Stimulated activated CD4-positive, alpha-beta T cell treated with anti-CD3 and anti-CD28 coated beads, Interleukin-12 subunit alpha, Interleukin-12 subunit beta, amount 100 ng/mL, for 24 hours (primary cell): ENCODE results near the gene TSTD1.
A peak's percentile ranks its signal among the peaks of the same experiment; 100 is the strongest.
"Not testable (repeated sequence)": the region's sequence is repeated elsewhere in the genome, so short reads cannot be mapped to it uniquely, and the experiment has no call there.

ENCODE experiments used
- DNase-seq, 2 experiments: peaks; one replicate each; pipeline ENCODE4 v3.0.0-alpha.2; 2020; ENCODE audit warnings: low read depth in 2 of 2

Gene TSTD1

DNA sequence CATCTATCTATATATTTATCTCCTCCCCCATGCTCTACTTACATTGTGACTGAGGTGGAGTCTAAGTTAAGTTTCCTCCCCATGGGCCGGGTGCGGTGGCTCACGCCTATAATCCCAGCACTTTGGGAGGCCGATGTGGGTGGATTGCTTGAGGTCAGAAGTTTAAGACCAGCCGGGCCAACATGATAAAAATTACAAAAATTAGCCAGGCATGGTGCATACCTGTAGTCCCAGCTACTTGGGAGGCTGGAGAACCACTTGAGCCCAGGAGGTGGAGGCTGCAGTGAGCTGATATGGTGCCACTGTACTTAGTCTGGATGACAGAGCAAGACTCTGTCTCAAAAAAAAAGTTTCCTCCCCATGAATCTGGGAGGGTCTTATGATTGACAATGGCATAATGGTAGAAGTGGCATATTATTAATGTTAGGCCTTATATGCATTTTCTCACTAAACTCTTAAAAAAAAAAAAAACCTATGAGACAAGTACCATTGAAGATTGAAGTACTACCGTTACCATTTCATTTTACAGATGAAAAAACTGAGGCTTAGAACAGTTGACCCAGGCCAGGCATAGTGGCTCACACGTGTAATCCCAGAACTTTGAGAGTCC lies 29.1 kb downstream of the TSTD1 start:
- DNase-seq, result no peak

GRCh38 chr1:161008869-161009510 lies 29.8 kb downstream of the TSTD1 start:
- no peak for DNase-seq

DNA sequence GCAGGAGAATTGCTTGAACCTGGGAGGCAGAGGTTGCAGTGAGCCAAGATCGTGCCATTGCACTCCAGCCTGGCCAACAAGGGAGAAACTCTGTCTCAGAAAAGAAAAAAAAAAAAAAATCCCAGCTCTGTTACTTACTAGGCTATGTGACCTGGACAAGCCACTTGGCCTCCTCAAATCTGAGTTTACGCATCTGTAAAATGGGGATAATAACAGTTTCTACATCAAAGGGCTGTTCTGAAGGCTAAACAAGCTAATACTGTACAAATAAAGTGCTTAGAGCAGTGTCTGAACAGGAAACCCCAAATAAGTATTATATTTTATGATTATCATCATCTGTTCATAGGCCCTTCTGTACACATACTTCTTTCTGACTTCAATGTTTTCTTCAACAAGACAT lies 31.4 kb downstream of the TSTD1 start:
- no peak for DNase-seq

GRCh38 chr1:161006563-161006962 lies 32.2 kb downstream of the TSTD1 start:
- no peak for DNase-seq

DNA sequence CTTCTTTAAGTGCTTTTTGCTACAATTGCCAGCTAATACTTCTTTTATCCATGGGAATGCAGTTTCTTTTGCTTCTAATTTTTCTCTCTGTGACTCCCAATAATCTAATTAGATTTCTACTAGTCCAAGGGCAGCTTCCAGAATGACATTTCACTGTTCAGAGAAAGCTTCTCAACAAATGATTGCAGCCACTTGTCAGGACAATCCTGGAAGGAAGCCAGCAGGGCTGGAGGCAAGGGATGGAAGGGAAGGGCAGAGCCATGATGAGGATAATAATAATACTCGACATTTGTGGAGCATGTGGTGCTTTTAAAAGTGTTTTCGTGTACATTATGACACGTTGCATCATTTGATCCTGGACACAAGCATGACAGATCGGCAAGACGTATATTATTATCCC lies 37.2 kb downstream of the TSTD1 start:
- no peak for DNase-seq

DNA sequence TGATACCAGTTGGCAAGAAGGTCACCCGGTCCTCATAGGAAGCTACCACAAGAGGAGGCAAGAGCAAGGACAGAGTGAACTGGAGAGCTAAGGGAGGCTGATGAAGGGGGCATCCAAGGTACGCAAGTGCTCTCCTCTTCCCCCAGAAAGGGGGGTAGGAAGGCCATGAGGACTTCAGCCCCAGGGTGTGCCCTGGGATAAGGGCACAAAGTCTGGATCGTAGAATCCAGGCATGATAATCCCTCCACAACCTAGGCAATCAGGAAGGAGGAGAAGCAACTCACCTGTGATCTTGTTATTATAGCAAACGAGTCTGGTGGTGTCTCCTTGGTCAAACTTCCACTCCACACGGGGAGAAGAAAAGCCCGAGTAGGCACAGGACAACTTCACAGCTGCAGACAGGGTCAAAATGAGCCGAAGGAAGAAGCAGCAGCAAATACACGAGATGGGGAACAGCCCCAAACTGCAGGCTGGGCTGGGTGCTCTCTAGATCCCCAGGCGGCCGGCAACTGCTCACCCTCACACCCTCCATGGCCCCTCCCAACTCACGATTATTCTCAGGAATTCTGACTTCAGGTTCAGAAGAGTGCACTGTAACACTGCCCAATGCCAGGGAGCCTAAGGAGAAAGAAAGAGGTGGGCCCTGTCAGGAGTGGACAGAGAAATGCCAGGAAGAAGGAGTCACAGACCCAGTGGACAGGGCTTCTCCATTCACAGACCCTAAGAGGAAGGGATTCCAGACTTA lies 37.9 kb downstream of the TSTD1 start:
- DNase-seq, result no peak

DNA sequence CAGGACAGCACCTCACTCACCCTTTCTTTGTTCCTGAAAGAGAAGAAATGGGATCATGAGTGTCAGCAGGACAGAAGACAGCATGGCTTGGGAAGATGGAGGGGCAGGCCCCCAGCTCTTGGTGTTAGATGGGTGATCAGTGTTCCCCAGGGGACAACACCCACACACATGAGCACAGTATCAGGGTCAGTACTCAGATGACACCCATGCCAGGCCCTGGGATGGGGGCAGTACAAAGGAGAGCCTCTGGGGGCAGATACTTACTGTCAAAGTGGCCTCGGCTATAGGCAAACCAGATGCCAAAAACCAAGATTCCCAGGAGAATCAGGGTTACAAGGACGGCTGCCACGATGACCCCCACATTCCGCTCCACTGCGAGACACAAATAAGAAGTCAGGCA lies 39.4 kb downstream of the TSTD1 start:
- DNase-seq, result no peak

- DNase-seq, result peak in 1 of 2 experiments; percentile 41
These were observed 41.3 kb downstream of the TSTD1 start for GRCh38 chr1:160997323-160998038.

DNA sequence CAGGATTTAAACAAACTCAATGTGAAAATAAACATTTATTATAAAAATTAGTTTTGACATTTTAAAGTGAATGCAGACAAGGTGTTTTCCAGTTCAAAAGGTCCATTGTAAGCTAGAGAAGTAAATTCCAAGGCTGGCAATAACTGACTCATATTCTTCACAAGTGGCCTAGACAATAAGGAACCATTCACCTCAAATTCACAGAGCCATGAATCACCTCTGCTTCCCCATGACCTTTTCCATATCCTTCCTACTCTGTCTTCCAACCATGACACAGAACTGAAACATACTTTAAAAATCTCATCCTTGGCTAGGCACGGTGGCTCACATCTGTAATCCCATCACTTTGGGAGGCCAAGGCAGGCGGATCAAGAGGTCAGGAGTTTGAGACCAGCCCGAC lies 42.6 kb downstream of the TSTD1 start:
- no peak for DNase-seq

GRCh38 chr1:160993544-160994193 lies 45.1 kb downstream of the TSTD1 start:
- no peak for DNase-seq

DNA sequence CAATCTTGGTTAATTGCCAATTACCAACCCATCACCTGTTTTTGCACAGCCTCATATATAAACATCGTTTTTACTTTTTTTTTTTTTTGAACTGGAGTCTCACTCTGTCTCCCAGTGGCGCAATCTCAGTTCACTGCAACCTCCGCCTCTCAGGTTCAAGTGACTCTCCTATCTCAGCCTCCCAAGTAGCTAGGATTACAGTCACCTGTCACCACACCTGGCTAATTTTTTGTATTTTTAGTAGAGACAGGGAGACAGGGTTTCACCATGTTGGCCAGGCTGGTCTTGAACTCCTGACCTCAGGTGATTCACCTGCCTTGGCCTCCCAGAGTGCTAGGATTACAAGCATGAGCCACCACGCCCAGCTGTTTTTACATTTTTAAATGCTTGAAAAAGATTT lies 46.7 kb downstream of the TSTD1 start:
- DNase-seq, result not testable (repeated sequence)
